SU-DHL-6 (cell line): ENCODE results near the gene PCDHGB1.
A peak's percentile ranks its signal among the peaks of the same experiment; 100 is the strongest.
"Not testable (repeated sequence)": the region's sequence is repeated elsewhere in the genome, so short reads cannot be mapped to it uniquely, and the experiment has no call there.

ENCODE experiments used
- H2AFZ ChIP-seq: fragments of 200-600 bp; sonication (generic); 2 replicates; pipeline ENCODE4 v1.6.1; 2014; ENCODE audit warnings: low read depth, mild to moderate bottlenecking, moderate library complexity, mixed read lengths, antibody characterized with exemption, low read length; ENCODE audit not compliant: severe bottlenecking
- H3F3A ChIP-seq: fragments of 200-600 bp; shearing (Covaris generic); 2 replicates; pipeline ENCODE4 v1.6.0; 2016; ENCODE audit warnings: antibody characterized with exemption, mild to moderate bottlenecking; ENCODE audit not compliant: insufficient read depth
- H3K27ac ChIP-seq: fragments of 200-600 bp; sonication (generic); 2 replicates; pipeline ENCODE4 v1.5.1; 2016; ENCODE audit warnings: low read depth, mild to moderate bottlenecking, low read length, moderate library complexity, mixed read lengths
- H3K27me3 ChIP-seq: fragments of 200-600 bp; sonication (generic), shearing (Covaris generic); 2 replicates; pipeline ENCODE4 v1.6.0; 2014; ENCODE audit warnings: mild to moderate bottlenecking, low read length
- H3K36me3 ChIP-seq: fragments of 200-600 bp; sonication (generic); 2 replicates; pipeline ENCODE4 v1.6.1; 2014; ENCODE audit warnings: mild to moderate bottlenecking, low read length, mixed read lengths
- H3K4me2 ChIP-seq: fragments of 300-600, 200-600 bp; shearing (Covaris generic), sonication (generic); 2 replicates; pipeline ENCODE4 v1.6.0; 2014; ENCODE audit warnings: low read length, low read depth, mild to moderate bottlenecking; ENCODE audit not compliant: poor library complexity, severe bottlenecking
- H3K4me3 ChIP-seq: fragments of 200-600 bp; sonication (generic); 2 replicates; pipeline ENCODE4 v1.5.1; 2014; ENCODE audit warnings: antibody characterized with exemption, low read length, mild to moderate bottlenecking, mixed read lengths; ENCODE audit not compliant: insufficient read depth, poor library complexity, severe bottlenecking
- H3K79me2 ChIP-seq: fragments of 200-600 bp; sonication (generic); 2 replicates; pipeline ENCODE4 v1.6.1; 2014; ENCODE audit warnings: mild to moderate bottlenecking, low read length, moderate library complexity; ENCODE audit not compliant: insufficient read depth
- H3K9ac ChIP-seq: fragments of 200-600 bp; sonication (generic); 2 replicates; pipeline ENCODE4 v1.7.0; 2014; ENCODE audit warnings: mild to moderate bottlenecking, low read length
- H3K9me2 ChIP-seq: fragments of 200-600 bp; sonication (generic); replicated peaks from 2 replicates; pipeline ENCODE4 v1.6.1; 2014; ENCODE audit warnings: low read length; ENCODE audit not compliant: insufficient read depth
- H3K9me3 ChIP-seq: fragments of 200-600 bp; sonication (generic); 2 replicates; pipeline ENCODE4 v1.6.1; 2014; ENCODE audit warnings: low read length, mixed read lengths; ENCODE audit not compliant: insufficient read depth
- H4K20me1 ChIP-seq: fragments of 200-600 bp; sonication (generic); 2 replicates; pipeline ENCODE4 v1.6.1; 2014; ENCODE audit warnings: low read depth, mild to moderate bottlenecking, antibody characterized with exemption, low read length, moderate library complexity, mixed read lengths
- EZH2phosphoT487 ChIP-seq: fragments of 200-600 bp; sonication (generic), shearing (Covaris generic); conservative IDR thresholded peaks from 2 replicates; pipeline ENCODE4 v1.6.1; 2018; ENCODE audit warnings: mild to moderate bottlenecking, antibody characterized with exemption, low read length, moderate library complexity, mixed read lengths
- TF ChIP-seq, protein P1 (sequence below): fragments of 200-600 bp; sonication (generic); IDR thresholded peaks from one replicate; pipeline ENCODE4 v1.5.1; 2017; ENCODE audit warnings: antibody characterized with exemption, mild to moderate bottlenecking, low read length, moderate library complexity; ENCODE audit not compliant: insufficient read depth, poor library complexity, severe bottlenecking

The PCDHGB1 gene

DNA sequence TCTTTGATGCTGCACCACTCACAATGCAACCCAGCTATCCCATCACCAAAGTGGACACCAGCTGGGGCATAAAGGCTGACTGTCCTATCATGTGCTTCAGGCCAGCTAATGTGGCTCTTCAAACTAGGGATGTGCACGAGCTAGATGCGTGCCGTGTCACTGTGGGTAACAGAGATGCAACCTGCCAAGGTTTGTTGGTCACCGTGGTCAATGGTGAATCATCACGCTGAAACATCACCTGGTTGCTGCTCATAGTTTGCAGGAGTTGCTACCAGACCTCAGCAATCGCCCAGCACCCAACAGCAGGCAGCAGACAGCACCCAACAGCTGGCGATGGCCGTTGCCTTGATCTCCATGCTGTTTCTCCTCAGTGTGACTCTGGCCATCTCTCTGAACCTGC, 21.7 kb upstream of the PCDHGB1 start:
- no peak overlapping the region for H2AFZ ChIP-seq
- H3K27me3 ChIP-seq = no peaks in the 10 kb centered on the region
- H3K9ac ChIP-seq = no peak overlapping the region
- no peak for TF ChIP-seq EZH2phosphoT487
- TF ChIP-seq, protein P1, sequence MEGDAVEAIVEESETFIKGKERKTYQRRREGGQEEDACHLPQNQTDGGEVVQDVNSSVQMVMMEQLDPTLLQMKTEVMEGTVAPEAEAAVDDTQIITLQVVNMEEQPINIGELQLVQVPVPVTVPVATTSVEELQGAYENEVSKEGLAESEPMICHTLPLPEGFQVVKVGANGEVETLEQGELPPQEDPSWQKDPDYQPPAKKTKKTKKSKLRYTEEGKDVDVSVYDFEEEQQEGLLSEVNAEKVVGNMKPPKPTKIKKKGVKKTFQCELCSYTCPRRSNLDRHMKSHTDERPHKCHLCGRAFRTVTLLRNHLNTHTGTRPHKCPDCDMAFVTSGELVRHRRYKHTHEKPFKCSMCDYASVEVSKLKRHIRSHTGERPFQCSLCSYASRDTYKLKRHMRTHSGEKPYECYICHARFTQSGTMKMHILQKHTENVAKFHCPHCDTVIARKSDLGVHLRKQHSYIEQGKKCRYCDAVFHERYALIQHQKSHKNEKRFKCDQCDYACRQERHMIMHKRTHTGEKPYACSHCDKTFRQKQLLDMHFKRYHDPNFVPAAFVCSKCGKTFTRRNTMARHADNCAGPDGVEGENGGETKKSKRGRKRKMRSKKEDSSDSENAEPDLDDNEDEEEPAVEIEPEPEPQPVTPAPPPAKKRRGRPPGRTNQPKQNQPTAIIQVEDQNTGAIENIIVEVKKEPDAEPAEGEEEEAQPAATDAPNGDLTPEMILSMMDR = no peak
- no peaks in the 10 kb centered on the region for H3K9me2 ChIP-seq
- no peaks in the 10 kb centered on the region for H3F3A ChIP-seq
- H4K20me1 ChIP-seq = no peaks in the 10 kb centered on the region
- no peak overlapping the region for H3K4me3 ChIP-seq
- no peak overlapping the region for H3K4me2 ChIP-seq
- no peaks in the 10 kb centered on the region for H3K79me2 ChIP-seq
- H3K27ac ChIP-seq = no peak overlapping the region
- no peaks in the 10 kb centered on the region for H3K9me3 ChIP-seq
- H3K36me3 ChIP-seq = no peaks in the 10 kb centered on the region

DNA sequence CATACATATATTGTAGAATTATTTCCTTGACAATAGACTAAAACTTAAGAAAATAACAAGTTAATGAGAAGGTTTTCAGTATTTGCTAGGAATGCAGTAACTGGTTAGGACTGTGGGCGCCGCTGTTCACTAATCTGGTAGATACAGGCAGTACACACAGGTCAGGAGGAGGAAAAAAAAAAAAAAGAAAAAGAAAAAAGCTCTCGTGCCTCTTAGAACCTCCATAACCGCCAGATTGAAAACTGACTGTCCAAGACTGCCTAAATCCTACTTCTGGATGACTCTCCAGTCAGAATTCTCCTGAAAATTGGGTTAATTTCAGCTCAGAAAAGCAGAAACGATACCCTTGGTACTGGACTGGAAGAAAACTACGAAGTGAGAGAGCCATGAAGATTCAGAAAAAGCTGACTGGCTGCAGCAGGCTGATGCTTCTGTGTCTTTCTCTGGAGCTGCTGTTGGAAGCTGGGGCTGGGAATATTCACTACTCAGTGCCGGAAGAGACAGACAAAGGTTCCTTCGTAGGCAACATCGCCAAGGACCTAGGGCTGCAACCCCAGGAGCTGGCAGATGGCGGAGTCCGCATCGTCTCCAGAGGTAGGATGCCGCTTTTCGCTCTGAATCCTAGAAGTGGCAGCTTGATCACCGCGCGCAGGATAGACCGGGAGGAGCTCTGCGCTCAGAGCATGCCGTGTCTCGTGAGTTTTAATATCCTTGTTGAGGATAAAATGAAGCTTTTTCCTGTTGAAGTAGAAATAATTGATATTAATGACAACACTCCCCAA, 19.4 kb upstream of the PCDHGB1 start, which contains the start of gene PCDHGA1:
PCDHGA1 (plus strand) TSS at position 216 of the 782 bp plus-strand sequence.
- TF ChIP-seq EZH2phosphoT487 = no peak
- TF ChIP-seq, protein P1 = peak; percentile 84
- Histone ChIP-seq H3K27ac (no peak within 1 kb of the TSS), H3K4me3 (no peak within 1 kb of the TSS), H3F3A (no peaks in the 10 kb centered on the region), H3K9ac (peak within 1 kb of the TSS; percentile 36), H3K9me2 (no peaks in the 10 kb centered on the region), H3K9me3 (no peaks in the 10 kb centered on the region), H3K36me3 (peaks cover 6% of the 10 kb centered on the region; the same call in 1 of the 2 replicates), H3K4me2 (peak within 1 kb of the TSS; percentile 49), H3K79me2 (no peaks in the 10 kb centered on the region), H2AFZ (peak within 1 kb of the TSS; percentile 97), H4K20me1 (no peaks in the 10 kb centered on the region), H3K27me3 (no peaks in the 10 kb centered on the region)

DNA sequence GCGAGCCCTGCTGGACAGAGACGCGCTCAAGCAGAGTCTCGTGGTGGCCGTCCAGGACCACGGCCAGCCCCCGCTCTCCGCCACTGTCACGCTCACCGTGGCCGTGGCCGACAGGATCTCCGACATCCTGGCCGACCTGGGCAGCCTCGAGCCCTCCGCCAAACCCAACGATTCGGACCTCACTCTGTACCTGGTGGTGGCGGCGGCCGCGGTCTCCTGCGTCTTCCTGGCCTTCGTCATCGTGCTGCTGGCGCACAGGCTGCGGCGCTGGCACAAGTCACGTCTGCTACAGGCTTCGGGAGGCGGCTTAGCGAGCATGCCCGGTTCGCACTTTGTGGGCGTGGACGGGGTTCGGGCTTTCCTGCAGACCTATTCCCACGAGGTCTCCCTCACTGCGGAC, 17.3 kb upstream of the PCDHGB1 start:
- not testable (repeated sequence) for H3K9ac ChIP-seq, H2AFZ ChIP-seq, H3K36me3 ChIP-seq, H3K4me2 ChIP-seq, H3K9me3 ChIP-seq, H3K27me3 ChIP-seq, H3K9me2 ChIP-seq, H3K79me2 ChIP-seq, H4K20me1 ChIP-seq, H3F3A ChIP-seq, H3K27ac ChIP-seq, H3K4me3 ChIP-seq
